ENCODE measurements around the gene ANAPC16. TPM values are rescaled to one million over a fixed set of nuclear protein-coding genes. Genes with fewer than 3 reads are reported as not detected.
A peak's percentile ranks its signal among the peaks of the same experiment; 100 is the strongest.

The ANAPC16 gene
- polyA plus RNA-seq, 1 experiment, result 67.0 TPM

GRCh38 chr10:72260239-72260975, 44.6 kb downstream of the ANAPC16 start:
- H3K27ac ChIP-seq (ENCODE audit: low read depth, low read length), result peak overlapping the region; percentile 84
- peak overlapping the region; percentile 54 for H3K4me3 ChIP-seq (ENCODE audit: low read depth, low read length)
- ChIA-PET CTCF (interaction anchor here (1.0 to 1.3 kb wide), 3 partner anchors 10 to 18 kb away, joined by 3 to 7 read pairs (median 5); no protein-coding TSS in a partner anchor), POLR2A (interaction anchor here (0.5 to 4.9 kb wide), 7 partner anchors 12 to 421 kb away, joined by 3 to 63 read pairs (median 5); partner anchors contain the start of gene DDIT4)
- no peaks in the 10 kb centered on the region for H3K9me3 ChIP-seq (ENCODE audit: control insufficient read depth, insufficient read depth, low read length)
- no peaks in the 10 kb centered on the region for H3K27me3 ChIP-seq (ENCODE audit: control insufficient read depth, insufficient read depth, low read length)
- DNase-seq (ENCODE audit: low read depth, low spot score), result no peak
- TF ChIP-seq, protein P1, sequence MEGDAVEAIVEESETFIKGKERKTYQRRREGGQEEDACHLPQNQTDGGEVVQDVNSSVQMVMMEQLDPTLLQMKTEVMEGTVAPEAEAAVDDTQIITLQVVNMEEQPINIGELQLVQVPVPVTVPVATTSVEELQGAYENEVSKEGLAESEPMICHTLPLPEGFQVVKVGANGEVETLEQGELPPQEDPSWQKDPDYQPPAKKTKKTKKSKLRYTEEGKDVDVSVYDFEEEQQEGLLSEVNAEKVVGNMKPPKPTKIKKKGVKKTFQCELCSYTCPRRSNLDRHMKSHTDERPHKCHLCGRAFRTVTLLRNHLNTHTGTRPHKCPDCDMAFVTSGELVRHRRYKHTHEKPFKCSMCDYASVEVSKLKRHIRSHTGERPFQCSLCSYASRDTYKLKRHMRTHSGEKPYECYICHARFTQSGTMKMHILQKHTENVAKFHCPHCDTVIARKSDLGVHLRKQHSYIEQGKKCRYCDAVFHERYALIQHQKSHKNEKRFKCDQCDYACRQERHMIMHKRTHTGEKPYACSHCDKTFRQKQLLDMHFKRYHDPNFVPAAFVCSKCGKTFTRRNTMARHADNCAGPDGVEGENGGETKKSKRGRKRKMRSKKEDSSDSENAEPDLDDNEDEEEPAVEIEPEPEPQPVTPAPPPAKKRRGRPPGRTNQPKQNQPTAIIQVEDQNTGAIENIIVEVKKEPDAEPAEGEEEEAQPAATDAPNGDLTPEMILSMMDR (IDR thresholded peaks at IDR 0.05; ENCODE audit: low read depth, low read length), result no peak

- peak overlapping the region; percentile 54 for H3K4me3 ChIP-seq (ENCODE audit: low read depth, low read length)
- POLR2A ChIA-PET, result interaction anchor here (0.5 to 4.9 kb wide), 6 partner anchors 13 to 421 kb away, joined by 3 to 63 read pairs (median 4); partner anchors contain the start of gene DDIT4
- CTCF ChIA-PET, result interaction anchor here (1.0 to 1.3 kb wide), 2 partner anchors 9 to 19 kb away, joined by 3 to 7 read pairs; no protein-coding TSS in a partner anchor
- H3K27me3 ChIP-seq (ENCODE audit: control insufficient read depth, insufficient read depth, low read length), result no peaks in the 10 kb centered on the region
- H3K9me3 ChIP-seq (ENCODE audit: control insufficient read depth, insufficient read depth, low read length), result no peaks in the 10 kb centered on the region
- TF ChIP-seq, protein P1 (IDR thresholded peaks at IDR 0.05; ENCODE audit: low read depth, low read length), result 0 out of 2 replicates have a peak, but pooled peaks have one; percentile 10
- no peak for DNase-seq (ENCODE audit: low read depth, low spot score)
- peak overlapping the region; percentile 84 for H3K27ac ChIP-seq (ENCODE audit: low read depth, low read length)
These were observed 45.4 kb downstream of the ANAPC16 start for GRCh38 chr10:72260976-72261783.

GRCh38 chr10:72261784-72262404, 46.1 kb downstream of the ANAPC16 start:
- Histone ChIP-seq H3K27me3 (ENCODE audit: control insufficient read depth, insufficient read depth, low read length) (no peaks in the 10 kb centered on the region), H3K4me3 (ENCODE audit: low read depth, low read length) (no peak overlapping the region), H3K27ac (ENCODE audit: low read depth, low read length) (no peak overlapping the region), H3K9me3 (ENCODE audit: control insufficient read depth, insufficient read depth, low read length) (no peaks in the 10 kb centered on the region)
- CTCF ChIA-PET, result no interaction called here
- TF ChIP-seq, protein P1 (IDR thresholded peaks at IDR 0.05; ENCODE audit: low read depth, low read length), result no peak
- POLR2A ChIA-PET, result interaction anchor here (4.9 kb wide), 1 partner anchor 12 kb away, joined by 63 read pairs; the partner anchor contains the start of gene DDIT4
- DNase-seq (ENCODE audit: low read depth, low spot score), result no peak

DNA sequence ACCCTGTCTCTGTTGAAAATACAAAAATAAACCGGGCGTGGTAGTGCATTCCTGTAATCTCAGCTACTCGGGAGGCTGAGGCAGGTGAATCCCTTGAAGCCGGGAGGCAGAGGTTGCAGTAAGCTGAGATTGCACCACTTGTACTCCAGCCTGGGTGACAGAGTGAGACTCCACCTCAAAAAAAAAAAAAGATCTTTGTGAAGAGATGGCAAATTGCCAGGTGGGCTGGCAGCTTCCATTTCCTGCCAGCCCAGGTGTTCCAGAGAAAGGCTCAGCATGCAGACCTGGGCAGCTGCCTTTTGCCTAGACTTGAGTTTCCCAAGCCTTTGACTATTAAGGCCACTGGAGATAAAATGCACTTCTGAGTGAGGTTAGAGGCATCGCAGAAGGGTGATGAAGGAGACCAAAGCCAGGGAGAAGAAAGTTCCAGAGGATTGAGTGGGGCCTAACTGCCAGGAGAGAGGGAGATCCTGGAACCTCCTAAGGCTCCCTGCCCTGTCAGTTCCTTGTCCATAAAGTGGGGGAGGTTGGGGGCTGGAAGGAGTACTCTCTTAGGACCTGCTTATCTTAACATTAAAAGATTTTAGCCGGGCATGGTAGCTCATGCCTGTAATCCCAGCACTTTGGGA, 47.9 kb downstream of the ANAPC16 start:
- ChIA-PET POLR2A (interaction anchor here (1.8 kb wide), 1 partner anchor 10 kb away, joined by 5 read pairs; the partner anchor contains the start of gene DDIT4), CTCF (no interaction called here)
- TF ChIP-seq, protein P1 (IDR thresholded peaks at IDR 0.05; ENCODE audit: low read depth, low read length), result no peak
- no peak overlapping the region for H3K27ac ChIP-seq (ENCODE audit: low read depth, low read length)
- no peaks in the 10 kb centered on the region; the same call in 1 of the 2 replicates for H3K9me3 ChIP-seq (ENCODE audit: control insufficient read depth, insufficient read depth, low read length)
- H3K4me3 ChIP-seq (ENCODE audit: low read depth, low read length), result no peak overlapping the region
- DNase-seq (ENCODE audit: low read depth, low spot score), result no peak
- H3K27me3 ChIP-seq (ENCODE audit: control insufficient read depth, insufficient read depth, low read length), result no peaks in the 10 kb centered on the region
